ENCODE results near the gene PRKCE. TPM values are rescaled to one million over a fixed set of nuclear protein-coding genes. Genes with fewer than 3 reads are reported as not detected.

The PRKCE gene
- total and polyA plus RNA-seq, 2 experiments from 2014 or later: 13.2 to 19.2 TPM

- no peaks in the 10 kb centered on the region for H3K9me3 ChIP-seq (ENCODE audit: low read depth)
- no peaks in the 10 kb centered on the region for H3K27me3 ChIP-seq
- H3K27ac ChIP-seq: no peak overlapping the region
- no peaks in the 10 kb centered on the region for H3K36me3 ChIP-seq
- no peak for TF ChIP-seq CTCF (IDR thresholded peaks at IDR 0.05; ENCODE audit: low read depth, low read length)
- H3K4me1 ChIP-seq (ENCODE audit: low read depth): peaks cover 11% of the 10 kb centered on the region
- no peak overlapping the region for H3K4me3 ChIP-seq
- DNase-seq (ENCODE audit: low read depth in 1 of 2, low spot score in 1 of 2): no peak
Observed at GRCh38 chr2:46161911-46162310, 510.4 kb downstream of the PRKCE start.

GRCh38 chr2:46162329-46163097 lies 511.0 kb downstream of the PRKCE start:
- H3K4me1 ChIP-seq (ENCODE audit: low read depth): peaks cover 11% of the 10 kb centered on the region
- TF ChIP-seq CTCF (IDR thresholded peaks at IDR 0.05; ENCODE audit: low read depth, low read length): no peak
- H3K9me3 ChIP-seq (ENCODE audit: low read depth): no peaks in the 10 kb centered on the region
- H3K27ac ChIP-seq: no peak overlapping the region
- peak in 1 of 2 donors; percentile 62 for DNase-seq (ENCODE audit: low read depth in 1 of 2, low spot score in 1 of 2)
- H3K4me3 ChIP-seq: no peak overlapping the region
- no peaks in the 10 kb centered on the region for H3K27me3 ChIP-seq
- H3K36me3 ChIP-seq: no peaks in the 10 kb centered on the region

- H3K36me3 ChIP-seq: no peaks in the 10 kb centered on the region
- H3K9me3 ChIP-seq (ENCODE audit: low read depth): no peaks in the 10 kb centered on the region
- no peak overlapping the region for H3K27ac ChIP-seq
- no peak overlapping the region for H3K4me3 ChIP-seq
- H3K4me1 ChIP-seq (ENCODE audit: low read depth): peaks cover 11% of the 10 kb centered on the region
- no peak for DNase-seq (ENCODE audit: low read depth in 1 of 2, low spot score in 1 of 2)
- TF ChIP-seq CTCF (IDR thresholded peaks at IDR 0.05; ENCODE audit: low read depth, low read length): no peak
- H3K27me3 ChIP-seq: no peaks in the 10 kb centered on the region
Observed at GRCh38 chr2:46163098-46163430, 511.6 kb downstream of the PRKCE start.

- Histone ChIP-seq H3K9me3 (ENCODE audit: low read depth) (no peaks in the 10 kb centered on the region), H3K4me3 (no peak overlapping the region), H3K27me3 (no peaks in the 10 kb centered on the region), H3K36me3 (no peaks in the 10 kb centered on the region), H3K4me1 (ENCODE audit: low read depth) (peaks cover 11% of the 10 kb centered on the region), H3K27ac (no peak overlapping the region)
- no peak for TF ChIP-seq CTCF (IDR thresholded peaks at IDR 0.05; ENCODE audit: low read depth, low read length)
- peak in 1 of 2 donors; percentile 29 for DNase-seq (ENCODE audit: low read depth in 1 of 2, low spot score in 1 of 2)
Observed at GRCh38 chr2:46163804-46164528, 512.5 kb downstream of the PRKCE start.

GRCh38 chr2:46164529-46165301 lies 513.2 kb downstream of the PRKCE start:
- H3K9me3 ChIP-seq (ENCODE audit: low read depth): no peaks in the 10 kb centered on the region
- no peak for TF ChIP-seq CTCF (IDR thresholded peaks at IDR 0.05; ENCODE audit: low read depth, low read length)
- H3K27ac ChIP-seq: no peak overlapping the region
- H3K36me3 ChIP-seq: no peaks in the 10 kb centered on the region
- peak in 1 of 2 donors; percentile 100 for DNase-seq (ENCODE audit: low read depth in 1 of 2, low spot score in 1 of 2)
- H3K4me1 ChIP-seq (ENCODE audit: low read depth): peaks cover 15% of the 10 kb centered on the region
- no peak overlapping the region for H3K4me3 ChIP-seq
- no peaks in the 10 kb centered on the region for H3K27me3 ChIP-seq
